Measurements from ENCODE around the gene MT1M.
"Not testable (repeated sequence)": the region's sequence is repeated elsewhere in the genome, so short reads cannot be mapped to it uniquely, and the experiment has no call there.

- TF ChIP-seq RAD21 (IDR thresholded peaks at IDR 0.05; ENCODE audit: low read depth); CEBPB (IDR thresholded peaks at IDR 0.05; ENCODE audit: low read depth); POLR2AphosphoS5 (IDR thresholded peaks at IDR 0.05; ENCODE audit: low read depth, low read length); CTCF (IDR thresholded peaks at IDR 0.05 in 2 of 3, conservative IDR thresholded peaks at IDR 0.05 in 1 of 3; ENCODE audit: borderline replicate concordance in 1 of 3, insufficient read depth in 1 of 3, low read depth in 2 of 3, low read length in 2 of 3); POLR2A (IDR thresholded peaks at IDR 0.05; ENCODE audit: borderline replicate concordance, extremely low read depth, insufficient read depth, insufficient read length); EZH2 (IDR thresholded peaks at IDR 0.05); REST (IDR thresholded peaks at IDR 0.05; ENCODE audit: low read depth); ZFX (IDR thresholded peaks at IDR 0.05); MAX (IDR thresholded peaks at IDR 0.05); EGR1 (IDR thresholded peaks at IDR 0.05; ENCODE audit: low read depth); FOSL1 (IDR thresholded peaks at IDR 0.05; ENCODE audit: low read depth): not testable (repeated sequence)
Measured at GRCh38 chr16:56665286-56666261, 33.1 kb downstream of the MT1M start.
